SKM-1 treated with dmso at 0.1 percent for 144 hours (cell line): ENCODE data around the gene MME.
"Not testable (repeated sequence)": the region's sequence is repeated elsewhere in the genome, so short reads cannot be mapped to it uniquely, and the experiment has no call there.

Source experiments
- DNase-seq: peaks from one replicate; lab custom pipeline; 2025; ENCODE audit not compliant: unreplicated experiment; lab: John Stamatoyannopoulos, UW

The MME gene

GRCh38 chr3:155083313-155083905 is 3.3 kb downstream of the MME start:
- no peak for DNase-seq

- no peak for DNase-seq
Measured at GRCh38 chr3:155084567-155084966, 4.4 kb downstream of the MME start.

GRCh38 chr3:155086051-155086450 is 5.9 kb downstream of the MME start:
- DNase-seq, result no peak

- no peak for DNase-seq
Measured at GRCh38 chr3:155088706-155089345, 8.7 kb downstream of the MME start.

GRCh38 chr3:155089495-155089894 is 9.4 kb downstream of the MME start:
- DNase-seq, result no peak

- no peak for DNase-seq
Measured at GRCh38 chr3:155093261-155093660, 13.1 kb downstream of the MME start.

DNA sequence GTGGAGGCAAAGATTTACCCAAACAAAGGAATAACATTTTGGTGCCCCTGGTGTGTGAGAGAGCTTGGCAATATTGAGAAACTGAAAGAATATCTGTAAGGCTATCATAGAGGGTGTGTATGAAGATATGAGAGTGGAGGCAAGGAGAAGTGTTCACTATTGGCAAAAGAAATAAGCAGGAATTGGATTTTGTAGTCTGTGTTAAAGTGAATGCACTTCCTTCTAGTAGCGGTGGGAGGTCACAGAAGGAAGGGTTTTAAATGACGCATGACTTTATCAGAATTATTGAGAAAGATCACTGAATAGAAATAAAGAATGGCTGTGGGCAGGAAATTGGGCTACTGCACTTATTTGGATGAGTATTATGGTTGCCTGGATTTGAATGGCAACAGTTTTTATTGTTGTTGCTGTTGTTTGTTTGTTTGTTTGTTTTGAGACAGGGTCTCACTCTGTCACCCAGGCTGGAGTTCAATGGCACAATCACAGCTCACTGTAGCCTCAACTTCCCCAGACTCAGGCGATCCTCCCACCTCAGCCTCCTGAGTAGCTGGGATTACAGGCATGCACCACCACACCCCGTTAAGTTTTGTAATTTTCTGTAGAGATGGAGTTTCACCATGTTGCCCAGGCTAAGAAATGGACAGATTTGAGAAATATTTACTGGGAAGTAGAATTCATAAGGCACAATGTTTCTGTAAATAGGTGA is 16.3 kb downstream of the MME start:
- no peak for DNase-seq

DNA sequence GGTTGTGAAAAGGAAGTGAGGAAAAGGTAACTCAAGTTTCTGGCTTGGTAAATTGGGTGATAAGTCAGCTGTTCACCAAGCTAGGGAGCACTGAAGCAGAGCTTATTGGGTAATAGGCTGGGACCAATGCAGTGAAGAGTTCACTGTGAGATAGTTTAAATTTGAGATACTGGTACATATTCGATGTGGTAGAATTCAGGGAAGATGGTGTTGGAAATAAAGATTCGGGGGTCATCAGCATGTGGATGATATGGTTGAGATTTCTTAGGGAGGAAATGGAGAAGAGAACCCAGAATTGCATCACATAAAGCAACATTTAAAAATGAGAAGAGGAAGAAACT is 16.9 kb downstream of the MME start:
- DNase-seq, result peak; percentile 20

GRCh38 chr3:155101398-155101797 is 21.3 kb downstream of the MME start:
- DNase-seq, result no peak

DNA sequence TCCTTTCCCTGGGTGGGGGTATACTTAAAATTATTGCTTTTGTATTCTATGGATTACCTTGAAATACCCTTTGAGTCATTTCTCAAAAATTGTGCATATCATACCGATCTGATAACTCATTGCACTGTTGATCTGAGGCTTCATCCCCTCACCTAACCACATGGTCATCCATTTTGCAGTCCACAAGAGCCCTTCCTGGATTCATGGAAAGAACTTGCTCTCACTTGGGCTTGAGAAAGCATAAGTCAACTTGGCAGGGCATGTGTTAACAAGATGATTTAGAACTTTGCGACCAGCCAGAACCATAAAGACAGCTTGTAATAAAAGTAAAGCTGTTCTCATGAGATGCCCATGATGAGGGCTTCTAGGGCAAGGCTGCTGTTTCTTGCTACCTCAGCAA is 22.2 kb downstream of the MME start:
- DNase-seq, result no peak

GRCh38 chr3:155103686-155104085 is 23.6 kb downstream of the MME start:
- no peak for DNase-seq

- DNase-seq, result no peak
Measured at GRCh38 chr3:155106119-155106518, 26.0 kb downstream of the MME start.

DNA sequence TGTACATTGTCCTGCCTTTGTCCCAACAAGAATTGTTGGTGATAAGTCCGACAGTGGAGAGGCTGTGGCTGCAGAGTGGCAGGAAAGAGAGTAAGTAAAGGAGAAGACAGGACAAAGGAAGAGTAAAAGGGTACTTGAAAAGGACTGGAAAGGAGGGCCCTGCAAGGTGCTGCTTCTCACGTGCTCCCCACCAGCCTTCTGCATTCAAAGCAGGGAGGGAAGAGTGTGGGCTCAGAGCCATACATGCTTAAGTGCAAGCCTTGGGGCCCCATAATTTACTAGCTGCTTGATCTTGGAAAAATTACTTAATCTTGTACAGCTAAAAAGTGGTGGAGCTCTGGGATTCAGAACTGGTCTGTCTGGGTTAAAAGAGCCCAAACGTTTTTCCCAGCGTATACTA is 29.9 kb downstream of the MME start:
- DNase-seq, result no peak

- no peak for DNase-seq
Measured at GRCh38 chr3:155110996-155111901, 31.1 kb downstream of the MME start.

GRCh38 chr3:155111971-155112370 is 31.9 kb downstream of the MME start:
- no peak for DNase-seq

GRCh38 chr3:155112661-155113389 is 32.7 kb downstream of the MME start:
- DNase-seq, result no peak

- DNase-seq, result not testable (repeated sequence)
Measured at GRCh38 chr3:155124745-155125144, 44.6 kb downstream of the MME start.

- no peak for DNase-seq
Measured at GRCh38 chr3:155129396-155129795, 49.3 kb downstream of the MME start.

- DNase-seq, result no peak
Measured at GRCh38 chr3:155130001-155130400, 49.9 kb downstream of the MME start.

GRCh38 chr3:155131104-155131503 is 51.0 kb downstream of the MME start:
- DNase-seq, result no peak

DNA sequence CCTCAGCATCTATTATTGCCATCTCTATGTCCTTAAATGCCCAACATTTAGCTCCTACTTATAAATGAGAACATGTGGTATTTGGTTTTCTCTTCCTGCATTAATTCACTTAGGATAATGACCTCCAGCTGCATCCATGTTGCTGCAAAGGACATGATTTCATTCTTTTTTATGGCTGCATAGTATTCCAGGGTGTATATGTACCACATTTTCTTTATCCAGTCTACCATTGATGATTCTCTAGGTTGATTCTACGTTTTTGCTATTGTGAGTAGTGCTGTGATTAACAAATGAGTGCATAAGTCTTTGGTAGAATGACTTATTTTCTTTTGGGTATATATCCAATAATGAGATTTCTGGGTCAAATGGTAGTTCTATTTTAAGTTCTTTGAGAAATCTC is 54.2 kb downstream of the MME start:
- DNase-seq, result not testable (repeated sequence)
